Activated CD8-positive, alpha-beta T cell treated with anti-CD3 and anti-CD28 coated beads for 36 hours (primary cell): ENCODE measurements around the gene SV2B. TPM values are rescaled to one million over a fixed set of nuclear protein-coding genes. Genes with fewer than 3 reads are reported as not detected.

ENCODE experiments used
- ATAC-seq: fragments of 200-7000 bp; cut with Tn5 transposase; one replicate; pipeline ENCODE4 v1.10.0; 2021; ENCODE audit warnings: mild to moderate bottlenecking, moderate library complexity
- CTCF ChIA-PET: fragments of 350-600 bp; sonication (Branson Sonifier 250); formaldehyde crosslinking; loops from one replicate; lab custom pipeline; 2021; ENCODE audit warnings: antibody characterized with exemption; lab: Charles Lee
- POLR2A ChIA-PET: fragments of 350-600 bp; sonication (Branson Sonifier 250); formaldehyde crosslinking; loops from one replicate; lab custom pipeline; 2021; ENCODE audit warnings: antibody characterized with exemption; lab: Charles Lee
- DNase-seq: peaks from one replicate; pipeline ENCODE4 v3.0.0-alpha.2; 2020
- H3K27ac Mint-ChIP-seq: one replicate; pipeline ENCODE4 v1.8.0; 2021; ENCODE audit warnings: mild to moderate bottlenecking, mixed read lengths
- H3K27me3 Mint-ChIP-seq: one replicate; pipeline ENCODE4 v1.8.0; 2021; ENCODE audit warnings: mixed read lengths
- H3K36me3 Mint-ChIP-seq: one replicate; pipeline ENCODE4 v1.8.0; 2021; ENCODE audit warnings: low read depth, mixed read lengths
- H3K4me1 Mint-ChIP-seq: one replicate; pipeline ENCODE4 v1.8.0; 2021; ENCODE audit warnings: low read depth, mixed read lengths
- H3K4me3 Mint-ChIP-seq: one replicate; pipeline ENCODE4 v1.8.0; 2021; ENCODE audit warnings: mild to moderate bottlenecking, moderate library complexity, mixed read lengths
- H3K9me3 Mint-ChIP-seq: one replicate; pipeline ENCODE4 v1.8.0; 2021; ENCODE audit warnings: mixed read lengths
- CTCF ChIP-seq: fragments of 200-600 bp; IDR thresholded peaks from one replicate; pipeline ENCODE4 v1.8.0; 2022; ENCODE audit warnings: antibody characterized with exemption, mild to moderate bottlenecking
- intact Hi-C: fragments of 100-400 bp; cut with micrococcal nuclease; formaldehyde crosslinking; loops from one replicate; pipeline ENCODE4 v1.10.0; 2022
- total RNA-seq, 2 experiments: library from RNA; stranded (reverse); gene quantifications; one replicate each; pipeline ENCODE4 v1.2.3, GENCODE V29; 2021

The SV2B gene
- total RNA-seq, 2 experiments from 2014 or later: not detected

- POLR2A ChIA-PET: no interaction called here
- Mint-ChIP-seq H3K4me1 (no peaks in the 10 kb centered on the region), H3K4me3 (no peak overlapping the region), H3K36me3 (no peaks in the 10 kb centered on the region), H3K27ac (no peak overlapping the region), H3K27me3 (peaks cover 21% of the 10 kb centered on the region), H3K9me3 (no peaks in the 10 kb centered on the region)
- intact Hi-C loops: no loop called here
- ATAC-seq: no peak
- CTCF ChIA-PET: interaction anchor here (0.9 kb wide), 1 partner anchor 128 kb away, joined by 3 read pairs; no protein-coding TSS in a partner anchor
- DNase-seq: no peak
- TF ChIP-seq CTCF: no peak
Observed at GRCh38 chr15:91183596-91183995, 83.5 kb downstream of the SV2B start.

DNA sequence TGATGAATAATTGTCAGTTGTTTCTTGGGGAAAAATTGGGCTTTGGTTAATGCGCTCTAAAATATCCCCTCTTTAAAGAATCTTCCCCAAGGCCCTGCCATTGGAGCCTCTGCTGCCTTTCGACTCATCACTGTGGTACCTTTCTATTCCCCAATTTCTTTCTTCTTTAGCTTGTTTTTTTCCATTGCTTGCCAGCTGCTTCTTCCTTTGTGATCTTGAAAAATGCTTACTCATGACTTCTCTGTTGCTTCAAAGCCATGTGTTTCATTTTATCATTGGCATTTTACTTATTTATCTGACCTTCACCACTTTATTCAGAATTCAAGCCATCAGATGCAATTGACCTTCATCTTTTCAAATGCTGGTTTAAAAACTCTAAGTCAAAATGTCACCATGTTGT is 84.4 kb downstream of the SV2B start:
- intact Hi-C loops: no loop called here
- CTCF ChIA-PET: no interaction called here
- no peaks in the 10 kb centered on the region for H3K9me3 Mint-ChIP-seq
- H3K27ac Mint-ChIP-seq: no peak overlapping the region
- peaks cover 21% of the 10 kb centered on the region for H3K27me3 Mint-ChIP-seq
- H3K4me3 Mint-ChIP-seq: no peak overlapping the region
- POLR2A ChIA-PET: no interaction called here
- ATAC-seq (no peak), DNase-seq (no peak)
- TF ChIP-seq CTCF: no peak
- no peaks in the 10 kb centered on the region for H3K36me3 Mint-ChIP-seq
- no peaks in the 10 kb centered on the region for H3K4me1 Mint-ChIP-seq

DNA sequence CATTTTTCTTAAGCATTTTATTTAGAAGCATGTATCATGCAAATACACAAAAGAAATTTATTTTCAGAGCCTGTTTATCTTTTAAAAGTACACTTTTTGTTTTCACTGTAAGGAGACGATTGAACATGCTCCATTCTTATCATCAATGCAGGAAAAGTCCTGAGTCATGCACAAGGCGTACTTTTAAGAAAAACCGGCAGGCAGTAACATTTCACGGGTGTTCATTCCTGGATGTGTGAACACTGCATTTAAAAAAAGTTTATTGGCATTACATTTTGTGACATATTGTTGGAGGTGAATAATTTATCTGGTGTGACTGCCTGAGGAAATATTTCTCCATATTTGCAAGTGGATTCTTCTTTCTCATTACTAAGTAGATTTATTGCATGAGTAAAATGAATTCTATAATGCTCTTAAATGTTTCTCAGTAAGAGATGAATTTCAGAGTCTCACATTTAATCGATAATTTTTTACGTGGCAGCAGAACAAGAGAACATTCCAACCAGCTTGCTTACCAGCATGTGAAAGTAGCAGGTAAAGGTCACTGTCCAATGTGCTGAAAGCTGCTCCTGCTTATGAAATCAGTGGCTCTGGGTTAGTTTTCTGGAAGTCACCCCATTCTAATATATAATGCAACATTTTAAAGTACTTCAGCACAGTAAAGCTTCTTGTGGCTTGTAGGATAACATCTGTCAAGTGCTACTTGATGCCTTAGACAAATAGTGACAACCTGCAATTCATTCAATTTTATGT is 87.0 kb downstream of the SV2B start:
- peak; percentile 5 for DNase-seq
- no peak overlapping the region for H3K27ac Mint-ChIP-seq
- ChIA-PET POLR2A (no interaction called here), CTCF (no interaction called here)
- H3K36me3 Mint-ChIP-seq: no peaks in the 10 kb centered on the region
- no peak for TF ChIP-seq CTCF
- H3K4me1 Mint-ChIP-seq: no peaks in the 10 kb centered on the region
- intact Hi-C loops: no loop called here
- H3K27me3 Mint-ChIP-seq: peaks cover 19% of the 10 kb centered on the region
- H3K9me3 Mint-ChIP-seq: no peaks in the 10 kb centered on the region
- no peak overlapping the region for H3K4me3 Mint-ChIP-seq
- ATAC-seq: no peak

GRCh38 chr15:91192285-91192684 is 92.2 kb downstream of the SV2B start:
- ChIA-PET POLR2A (no interaction called here), CTCF (no interaction called here)
- no peaks in the 10 kb centered on the region for H3K36me3 Mint-ChIP-seq
- no peak overlapping the region for H3K4me3 Mint-ChIP-seq
- no peaks in the 10 kb centered on the region for H3K9me3 Mint-ChIP-seq
- ATAC-seq: no peak
- no peaks in the 10 kb centered on the region for H3K4me1 Mint-ChIP-seq
- H3K27me3 Mint-ChIP-seq: peaks cover 20% of the 10 kb centered on the region
- intact Hi-C loops: no loop called here
- no peak for DNase-seq
- no peak for TF ChIP-seq CTCF
- no peak overlapping the region for H3K27ac Mint-ChIP-seq

DNA sequence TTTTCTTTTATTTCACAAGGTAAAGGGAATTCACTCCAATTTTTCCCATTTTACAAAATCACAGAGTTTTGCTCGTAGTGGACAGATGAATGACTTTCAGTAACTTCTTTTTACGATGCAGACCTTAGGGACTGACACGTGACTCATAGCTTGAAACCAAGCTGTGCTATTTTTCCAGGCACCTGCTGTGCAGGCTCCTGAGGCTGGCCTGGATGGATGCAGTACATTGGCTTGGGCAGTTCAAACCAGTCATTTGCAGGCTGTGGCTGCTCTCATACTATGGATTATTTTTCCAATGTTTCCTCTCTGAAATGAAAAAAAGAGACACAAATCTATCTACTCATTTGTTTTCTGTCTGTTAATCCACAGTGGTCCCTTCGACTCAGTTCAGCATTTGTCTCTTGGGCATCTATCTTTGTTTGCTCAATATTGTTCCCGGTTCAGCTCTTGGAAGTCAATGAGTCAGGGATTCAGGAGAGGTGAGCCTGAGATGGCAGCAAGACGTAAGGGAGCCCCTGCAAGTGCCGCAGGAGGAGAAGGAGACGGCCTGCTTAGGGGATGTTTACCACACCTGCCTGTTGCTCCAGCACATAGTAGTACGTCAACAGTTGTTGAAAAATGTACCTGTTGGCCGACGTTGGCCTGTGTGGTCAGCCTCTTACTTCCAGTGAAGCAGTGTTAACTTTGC is 92.8 kb downstream of the SV2B start:
- POLR2A ChIA-PET: no interaction called here
- DNase-seq (no peak), ATAC-seq (no peak)
- intact Hi-C loops: no loop called here
- Mint-ChIP-seq H3K9me3 (no peaks in the 10 kb centered on the region), H3K27me3 (peaks cover 20% of the 10 kb centered on the region), H3K4me3 (no peak overlapping the region), H3K36me3 (no peaks in the 10 kb centered on the region), H3K27ac (no peak overlapping the region), H3K4me1 (no peaks in the 10 kb centered on the region)
- CTCF ChIA-PET: no interaction called here
- TF ChIP-seq CTCF: no peak
